Activated T-cell treated with anti-CD3 and anti-CD28 coated beads, Interleukin-2, amount 50 U/mL, for 1 hour (primary cell): ENCODE data around the gene C19orf44.
A peak's percentile ranks its signal among the peaks of the same experiment; 100 is the strongest.

Experiments
- DNase-seq: peaks from one replicate; pipeline ENCODE4 v3.0.0-alpha.2; 2020

The C19orf44 gene

GRCh38 chr19:16518483-16519229 is 22.5 kb downstream of the C19orf44 start:
- DNase-seq = no peak

DNA sequence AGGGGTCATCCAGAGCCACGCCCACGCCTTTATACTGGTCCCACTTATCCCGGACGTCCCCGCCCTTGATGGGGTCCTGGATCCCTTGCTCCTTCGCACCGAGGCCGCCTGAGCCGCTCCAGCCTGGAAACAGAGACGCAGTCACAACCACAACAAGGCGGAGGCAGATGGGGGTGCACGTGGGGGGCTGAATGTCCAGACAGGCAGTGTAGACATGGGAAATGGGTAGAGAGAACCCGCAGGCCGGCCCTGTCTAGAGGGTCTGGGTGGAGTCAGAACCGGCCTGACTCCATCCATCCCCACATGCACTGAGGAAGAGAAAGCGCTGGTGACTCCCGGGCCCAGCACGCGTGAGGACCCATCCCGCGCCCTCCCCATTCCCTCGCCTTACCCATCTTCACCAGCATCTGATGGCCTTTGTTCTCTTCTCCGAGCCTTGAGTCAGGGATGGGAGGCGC is 23.1 kb downstream of the C19orf44 start:
- no peak for DNase-seq

- DNase-seq = no peak
These were observed 24.1 kb downstream of the C19orf44 start for GRCh38 chr19:16520074-16520973.

GRCh38 chr19:16520986-16521624 is 24.9 kb downstream of the C19orf44 start:
- DNase-seq = no peak

GRCh38 chr19:16521715-16522289 is 25.6 kb downstream of the C19orf44 start:
- no peak for DNase-seq

DNA sequence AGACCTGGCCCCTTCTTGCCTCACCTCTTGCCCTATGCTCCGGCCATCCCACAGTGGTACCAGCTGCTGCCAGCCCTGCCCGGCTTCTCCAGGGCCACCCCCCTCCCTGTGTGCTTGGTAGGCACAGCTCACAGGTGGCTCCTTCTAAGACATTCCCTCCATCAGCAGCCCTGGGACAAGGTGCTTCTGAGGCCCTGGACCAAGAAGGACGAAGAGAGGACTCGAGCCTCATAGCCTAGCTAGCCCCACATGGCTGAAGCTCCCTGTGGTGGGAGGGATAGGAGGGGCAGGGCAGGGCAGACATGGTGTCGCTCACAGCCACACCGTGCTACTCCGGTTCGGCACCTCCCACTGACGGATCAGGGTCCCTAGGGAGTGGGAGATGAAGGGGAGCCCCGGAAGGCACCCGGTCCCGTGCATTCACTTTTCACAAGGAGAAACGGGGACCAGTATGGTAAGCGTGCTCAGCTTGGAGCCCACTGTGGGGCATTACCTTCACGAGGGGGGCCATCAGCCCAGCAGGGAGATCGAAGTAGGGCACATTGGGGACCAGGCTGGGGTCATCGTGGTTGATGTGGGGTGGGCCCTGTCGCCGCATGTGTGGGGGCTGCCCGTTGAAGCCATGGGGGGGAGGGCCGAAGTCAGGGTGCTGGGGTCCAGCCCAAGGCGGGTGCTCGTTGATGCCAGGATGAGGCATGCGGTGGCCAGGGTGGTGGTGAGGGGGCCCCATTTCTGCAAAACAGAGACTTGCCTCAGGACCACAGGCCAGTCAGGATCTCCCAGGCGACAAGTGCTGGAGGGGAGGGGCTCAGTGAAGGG is 26.6 kb downstream of the C19orf44 start:
- DNase-seq = no peak

DNA sequence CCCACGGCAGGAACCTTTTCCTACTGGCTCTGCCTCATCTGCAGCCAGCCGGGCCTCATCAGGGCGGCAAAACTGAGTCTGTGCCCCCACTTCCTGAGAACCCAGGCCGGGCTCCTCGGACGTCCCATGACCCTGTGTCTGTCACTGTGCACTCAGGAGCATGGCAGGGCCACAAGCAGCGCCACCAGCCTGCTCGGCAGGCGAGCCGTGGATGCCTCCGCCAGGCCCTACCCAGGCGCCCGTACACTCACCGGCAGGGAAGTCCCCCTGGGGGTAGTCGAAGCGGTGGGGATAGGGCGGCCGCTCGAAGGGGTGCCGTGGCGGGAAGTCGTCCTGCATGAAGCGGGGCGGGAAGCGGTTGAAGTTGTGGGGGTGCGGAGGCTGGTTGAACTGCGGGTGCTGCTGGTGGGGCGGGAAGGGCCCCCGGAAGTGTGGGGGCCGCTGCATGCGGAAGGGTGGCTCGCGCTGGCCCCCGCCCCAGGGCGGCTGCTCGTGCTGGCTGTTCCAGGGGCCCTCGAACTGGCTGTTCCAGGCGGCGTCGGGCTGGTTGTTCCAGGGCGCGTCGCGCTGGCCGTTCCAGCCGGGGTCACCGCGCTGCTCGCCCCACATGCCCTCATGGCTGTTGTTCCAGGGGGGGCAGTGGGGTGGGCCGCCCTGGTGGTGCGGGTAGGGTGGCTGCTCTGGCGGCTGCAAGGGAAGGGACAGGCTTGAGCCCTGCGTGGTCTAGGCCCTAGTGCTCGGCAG is 29.0 kb downstream of the C19orf44 start:
- DNase-seq = no peak

GRCh38 chr19:16525751-16526481 is 29.7 kb downstream of the C19orf44 start:
- no peak for DNase-seq

GRCh38 chr19:16527334-16527935 is 31.2 kb downstream of the C19orf44 start:
- DNase-seq = no peak

DNA sequence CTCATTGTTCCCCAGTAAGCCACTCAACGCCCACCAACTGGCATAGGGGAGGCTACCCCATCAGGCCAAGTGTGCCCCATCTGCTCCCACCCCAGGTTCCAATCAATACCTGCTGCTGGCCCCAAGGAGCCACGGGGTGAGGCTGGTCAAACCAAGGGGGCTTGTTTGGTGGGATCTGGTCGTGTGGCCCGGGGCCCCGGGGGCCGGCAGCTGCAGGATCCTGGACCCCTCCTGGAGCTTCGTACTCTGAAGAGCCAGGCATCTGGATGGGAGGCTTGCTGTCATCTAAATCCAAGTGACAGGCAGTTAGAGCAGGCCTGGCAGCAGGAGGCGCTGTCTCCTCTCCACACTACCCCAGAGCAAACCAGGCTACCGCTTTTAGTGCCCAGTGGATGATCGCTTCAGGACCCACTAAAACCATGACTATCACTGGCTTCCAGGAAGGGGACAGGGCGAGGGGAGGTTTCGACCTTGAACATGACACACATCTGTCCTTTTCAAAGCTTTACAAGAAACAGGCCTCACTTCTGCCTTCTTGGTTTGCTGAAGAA is 31.9 kb downstream of the C19orf44 start:
- DNase-seq = peak; percentile 63

GRCh38 chr19:16529466-16530144 is 33.4 kb downstream of the C19orf44 start:
- no peak for DNase-seq

- DNase-seq = no peak
These were observed 34.6 kb downstream of the C19orf44 start for GRCh38 chr19:16530540-16531379.

DNA sequence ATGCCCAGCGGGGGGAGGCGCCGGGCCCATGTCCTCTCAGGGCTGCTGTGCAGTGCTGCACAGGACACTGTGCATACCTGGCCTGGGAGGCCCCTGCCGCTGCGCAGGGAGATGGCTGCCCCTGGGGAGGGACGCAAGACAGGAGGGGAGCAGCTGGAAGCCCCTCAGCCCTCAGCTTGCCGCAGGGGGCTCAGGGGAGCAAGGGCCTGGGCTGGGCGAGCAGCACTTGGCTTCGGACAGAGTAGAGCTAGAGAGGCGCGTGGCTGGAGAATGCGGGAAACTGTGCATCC is 35.1 kb downstream of the C19orf44 start:
- DNase-seq = no peak

- no peak for DNase-seq
These were observed 36.4 kb downstream of the C19orf44 start for GRCh38 chr19:16532440-16533234.

DNA sequence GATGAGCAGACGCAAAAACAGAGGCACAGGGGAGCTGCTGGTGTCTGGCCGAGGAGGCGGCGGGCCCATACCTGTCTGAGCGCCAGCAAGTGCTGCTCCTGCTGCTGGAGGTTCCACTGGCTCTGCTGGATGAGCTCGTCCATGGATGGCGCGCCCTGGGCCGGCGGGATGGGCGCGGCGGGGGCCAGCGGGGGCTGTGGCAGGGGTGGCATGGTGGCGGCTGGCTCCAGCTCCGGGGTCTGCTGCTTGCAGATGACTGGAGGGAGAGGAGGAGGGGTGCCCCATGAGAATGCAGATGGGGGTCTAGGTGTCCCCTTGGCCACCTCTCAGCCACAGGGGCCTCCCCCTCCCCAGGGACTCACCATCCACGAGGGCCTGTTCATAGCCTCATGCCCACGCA is 39.2 kb downstream of the C19orf44 start:
- DNase-seq = no peak

- no peak for DNase-seq
These were observed 39.9 kb downstream of the C19orf44 start for GRCh38 chr19:16536130-16536529.

DNA sequence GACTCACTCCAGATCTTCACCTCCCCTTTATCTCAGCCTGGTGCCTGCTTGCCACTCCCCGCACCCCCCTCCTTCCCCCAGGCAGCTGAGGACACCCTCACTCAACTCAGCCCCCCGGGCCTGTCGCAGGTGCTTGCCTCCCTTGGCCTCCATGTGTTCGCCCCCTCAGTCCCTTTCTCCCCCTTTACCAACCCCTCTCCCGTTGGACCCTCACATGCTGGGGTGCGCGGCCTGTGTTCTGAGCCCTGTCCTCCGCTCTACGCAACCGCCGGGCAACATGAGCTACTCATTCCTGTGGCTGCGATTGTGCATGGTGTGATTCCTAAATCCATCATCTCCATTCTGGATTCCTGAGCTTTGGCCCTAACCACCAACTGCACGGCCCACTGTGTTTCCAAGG is 40.9 kb downstream of the C19orf44 start:
- DNase-seq = no peak

DNA sequence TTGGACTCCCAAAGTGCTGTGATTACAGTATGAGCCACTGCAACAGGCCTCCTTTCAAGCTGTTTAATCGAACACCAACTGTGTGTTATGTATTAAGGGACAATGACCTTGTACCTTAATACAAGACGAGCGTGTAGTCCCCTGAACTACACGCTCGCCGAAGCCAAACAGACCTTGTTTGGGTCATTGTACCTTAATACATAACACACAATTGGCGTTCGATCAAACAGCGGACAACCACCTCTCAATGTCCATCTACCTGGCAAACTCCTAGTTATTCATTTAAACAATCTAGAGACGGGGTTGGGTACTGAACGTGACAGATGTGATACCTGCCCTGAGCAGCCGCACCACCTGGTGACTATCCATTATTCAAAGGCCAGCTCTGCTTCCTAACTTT is 44.8 kb downstream of the C19orf44 start:
- no peak for DNase-seq
